ENCODE results near the gene KCNJ3. TPM values are rescaled to one million over a fixed set of nuclear protein-coding genes. Genes with fewer than 3 reads are reported as not detected.

The KCNJ3 gene
- total RNA-seq, 1 donor from 2014 or later = not detected

- no peak for DNase-seq
- intact Hi-C loops (cut with micrococcal nuclease) = no loop called here
- H3K9me3 Mint-ChIP-seq = peaks cover 2% of the 10 kb centered on the region
- no peak for ATAC-seq (ENCODE audit: low read depth)
- no peak for TF ChIP-seq CTCF (IDR thresholded peaks at IDR 0.05)
- ChIA-PET CTCF (no interaction called here), POLR2A (no interaction called here)
- H3K27ac Mint-ChIP-seq = no peak overlapping the region
- H3K27me3 Mint-ChIP-seq = no peaks in the 10 kb centered on the region
- no peaks in the 10 kb centered on the region for H3K36me3 Mint-ChIP-seq (ENCODE audit: low read depth)
- no peaks in the 10 kb centered on the region for H3K4me1 Mint-ChIP-seq
- H3K4me3 Mint-ChIP-seq = no peak overlapping the region
Observed at GRCh38 chr2:154758871-154759270, 60.4 kb downstream of the KCNJ3 start.

GRCh38 chr2:154762638-154763037 lies 64.1 kb downstream of the KCNJ3 start:
- intact Hi-C loops (cut with micrococcal nuclease) = no loop called here
- ChIA-PET POLR2A (no interaction called here), CTCF (no interaction called here)
- H3K27me3 Mint-ChIP-seq = no peaks in the 10 kb centered on the region
- H3K4me3 Mint-ChIP-seq = no peak overlapping the region
- DNase-seq (no peak), ATAC-seq (ENCODE audit: low read depth) (no peak)
- no peak for TF ChIP-seq CTCF (IDR thresholded peaks at IDR 0.05)
- H3K27ac Mint-ChIP-seq = no peak overlapping the region
- no peaks in the 10 kb centered on the region for H3K36me3 Mint-ChIP-seq (ENCODE audit: low read depth)
- H3K9me3 Mint-ChIP-seq = peaks cover 2% of the 10 kb centered on the region
- no peaks in the 10 kb centered on the region for H3K4me1 Mint-ChIP-seq

GRCh38 chr2:154771664-154772284 lies 73.3 kb downstream of the KCNJ3 start:
- intact Hi-C loops (cut with micrococcal nuclease) = no loop called here
- ATAC-seq (ENCODE audit: low read depth) (no peak), DNase-seq (no peak)
- ChIA-PET CTCF (no interaction called here), POLR2A (no interaction called here)
- no peaks in the 10 kb centered on the region for H3K36me3 Mint-ChIP-seq (ENCODE audit: low read depth)
- no peaks in the 10 kb centered on the region for H3K4me1 Mint-ChIP-seq
- no peaks in the 10 kb centered on the region for H3K27me3 Mint-ChIP-seq
- no peak overlapping the region for H3K4me3 Mint-ChIP-seq
- peaks cover 6% of the 10 kb centered on the region for H3K9me3 Mint-ChIP-seq
- H3K27ac Mint-ChIP-seq = no peak overlapping the region
- TF ChIP-seq CTCF (IDR thresholded peaks at IDR 0.05) = no peak

GRCh38 chr2:154776825-154777224 lies 78.3 kb downstream of the KCNJ3 start:
- Mint-ChIP-seq H3K9me3 (no peaks in the 10 kb centered on the region), H3K4me1 (no peaks in the 10 kb centered on the region), H3K36me3 (ENCODE audit: low read depth) (no peaks in the 10 kb centered on the region), H3K27me3 (no peaks in the 10 kb centered on the region), H3K27ac (no peak overlapping the region), H3K4me3 (no peak overlapping the region)
- CTCF ChIA-PET = no interaction called here
- no peak for ATAC-seq (ENCODE audit: low read depth)
- TF ChIP-seq CTCF (IDR thresholded peaks at IDR 0.05) = no peak
- DNase-seq = no peak
- POLR2A ChIA-PET = no interaction called here
- intact Hi-C loops (cut with micrococcal nuclease) = no loop called here

GRCh38 chr2:154794406-154794805 lies 95.9 kb downstream of the KCNJ3 start:
- DNase-seq (no peak), ATAC-seq (ENCODE audit: low read depth) (no peak)
- H3K9me3 Mint-ChIP-seq = peaks cover 3% of the 10 kb centered on the region
- no peak overlapping the region for H3K4me3 Mint-ChIP-seq
- H3K27ac Mint-ChIP-seq = no peak overlapping the region
- ChIA-PET POLR2A (no interaction called here), CTCF (no interaction called here)
- H3K27me3 Mint-ChIP-seq = no peaks in the 10 kb centered on the region
- intact Hi-C loops (cut with micrococcal nuclease) = no loop called here
- no peak for TF ChIP-seq CTCF (IDR thresholded peaks at IDR 0.05)
- no peaks in the 10 kb centered on the region for H3K36me3 Mint-ChIP-seq (ENCODE audit: low read depth)
- H3K4me1 Mint-ChIP-seq = no peaks in the 10 kb centered on the region
